ENCODE measurements around the gene CBX7.

CBX7 gene

GRCh38 chr22:39095971-39096370 lies 56.5 kb downstream of the CBX7 start:
- in situ Hi-C loops (cut with MboI; ENCODE audit: low sequenced_read_pairs): no loop called here

- in situ Hi-C loops (cut with MboI; ENCODE audit: low sequenced_read_pairs): no loop called here
Measured at GRCh38 chr22:39094717-39095389, 57.6 kb downstream of the CBX7 start.

GRCh38 chr22:39092111-39092862 lies 60.2 kb downstream of the CBX7 start:
- in situ Hi-C loops (cut with MboI; ENCODE audit: low sequenced_read_pairs): no loop called here

- in situ Hi-C loops (cut with MboI; ENCODE audit: low sequenced_read_pairs): no loop called here
Measured at GRCh38 chr22:39091126-39092081, 61.1 kb downstream of the CBX7 start.

GRCh38 chr22:39090426-39091064 lies 61.9 kb downstream of the CBX7 start:
- in situ Hi-C loops (cut with MboI; ENCODE audit: low sequenced_read_pairs): no loop called here

- in situ Hi-C loops (cut with MboI; ENCODE audit: low sequenced_read_pairs): no loop called here
Measured at GRCh38 chr22:39089928-39090327, 62.6 kb downstream of the CBX7 start.

GRCh38 chr22:39088685-39089032 lies 63.8 kb downstream of the CBX7 start:
- in situ Hi-C loops (cut with MboI; ENCODE audit: low sequenced_read_pairs): no loop called here

GRCh38 chr22:39087881-39088684 lies 64.4 kb downstream of the CBX7 start:
- in situ Hi-C loops (cut with MboI; ENCODE audit: low sequenced_read_pairs): no loop called here

GRCh38 chr22:39087098-39087497 lies 65.4 kb downstream of the CBX7 start:
- in situ Hi-C loops (cut with MboI; ENCODE audit: low sequenced_read_pairs): no loop called here

- in situ Hi-C loops (cut with MboI; ENCODE audit: low sequenced_read_pairs): no loop called here
Measured at GRCh38 chr22:39084666-39085065, 67.8 kb downstream of the CBX7 start.

- in situ Hi-C loops (cut with MboI; ENCODE audit: low sequenced_read_pairs): no loop called here
Measured at GRCh38 chr22:39083212-39084165, 69.0 kb downstream of the CBX7 start.

GRCh38 chr22:39081598-39081997 lies 70.9 kb downstream of the CBX7 start:
- in situ Hi-C loops (cut with MboI; ENCODE audit: low sequenced_read_pairs): no loop called here

GRCh38 chr22:39081016-39081415 lies 71.5 kb downstream of the CBX7 start:
- in situ Hi-C loops (cut with MboI; ENCODE audit: low sequenced_read_pairs): no loop called here

Data from HL-60/S4 treated with retinoic acid at 250 ng/mL for 4 days and 3 days (cell line).